ENCODE results near the gene MYO5B.

Gene MYO5B

DNA sequence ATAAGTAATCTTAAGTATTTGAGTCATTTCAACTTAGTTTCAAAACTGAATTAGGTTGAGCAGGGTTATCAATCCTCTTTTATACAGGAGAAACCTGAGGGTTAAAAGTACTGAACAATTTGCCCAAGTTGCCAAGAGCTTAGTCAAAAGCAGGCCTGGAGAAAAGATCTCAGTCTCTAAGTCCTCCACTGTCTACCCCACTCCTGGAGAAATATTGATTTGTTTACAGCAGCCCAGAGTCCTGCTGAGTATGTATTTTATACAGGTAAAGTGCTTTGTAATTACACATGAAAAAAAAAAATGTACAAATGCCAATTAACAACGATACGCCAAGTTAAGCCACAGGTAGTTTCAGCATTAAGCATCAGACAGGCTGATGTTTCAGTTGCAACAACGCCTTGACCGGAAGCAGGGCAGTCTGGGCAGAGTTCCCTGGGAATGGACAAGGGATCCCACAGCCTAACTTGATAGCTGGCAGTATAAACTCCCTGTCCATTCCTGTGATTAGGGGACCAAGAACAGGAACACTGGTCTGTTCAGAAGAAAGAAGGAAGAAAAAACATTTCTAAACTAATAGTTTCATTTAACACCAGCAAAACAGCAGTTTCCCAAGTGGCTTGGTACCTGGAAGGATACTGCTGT, 132.9 kb downstream of the MYO5B start:
- DNase-seq: no peak

DNA sequence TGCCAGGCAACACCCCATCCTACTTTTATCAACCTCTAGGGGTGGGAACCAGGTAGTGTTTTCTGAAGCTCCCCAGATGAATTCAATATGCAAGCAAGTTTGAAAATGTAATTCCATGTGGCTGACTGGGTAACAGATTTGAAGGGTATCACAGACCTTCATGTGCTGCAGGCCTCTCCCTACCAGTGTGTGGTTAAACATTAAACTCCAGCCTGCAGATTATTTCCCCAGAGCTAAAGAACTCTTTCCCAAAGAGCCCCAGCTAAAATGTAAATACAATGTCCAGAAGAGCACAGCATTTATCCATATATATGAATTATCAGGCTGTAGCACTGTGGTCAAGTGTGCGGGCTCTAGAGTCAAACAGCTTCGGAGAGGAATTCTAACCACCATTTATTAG, 134.1 kb downstream of the MYO5B start:
- DNase-seq: no peak

DNA sequence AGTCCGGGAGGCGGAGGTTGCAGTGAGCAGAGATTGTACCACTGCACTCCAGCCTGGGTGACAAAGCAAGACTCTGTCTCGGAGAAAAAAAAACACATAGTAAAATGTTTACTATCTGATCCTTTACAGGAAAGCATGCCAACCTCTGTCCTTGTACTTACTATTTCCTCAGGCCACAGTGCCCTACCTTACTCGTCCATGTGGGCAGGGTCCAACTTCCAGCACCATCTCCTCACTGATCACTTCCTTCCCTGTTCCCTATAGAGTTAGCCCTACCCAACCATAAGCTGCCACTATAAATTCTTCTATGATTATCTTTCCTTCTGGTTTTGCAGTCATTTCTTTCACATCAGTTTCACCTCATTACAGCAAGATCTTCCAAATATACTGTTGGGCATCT, 136.2 kb downstream of the MYO5B start:
- no peak for DNase-seq

DNA sequence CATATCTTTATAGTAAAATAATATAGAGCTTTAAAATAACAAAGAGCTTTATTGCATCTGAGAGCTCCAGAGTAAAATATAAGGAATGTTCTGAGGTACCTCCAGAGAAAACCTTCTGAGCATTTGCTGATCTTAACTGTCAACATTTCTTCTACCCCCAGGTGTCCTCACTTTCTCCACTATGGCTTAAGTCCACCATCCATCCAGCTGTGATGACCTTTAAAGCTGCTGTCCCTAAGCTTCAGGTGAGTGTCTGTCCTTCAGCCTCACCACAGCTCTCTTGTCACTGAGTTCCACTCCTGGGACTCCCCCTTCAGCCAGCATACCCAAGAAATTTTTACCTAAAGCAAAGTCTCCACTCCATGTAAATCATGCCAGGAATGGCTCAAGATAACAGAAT, 137.9 kb downstream of the MYO5B start:
- DNase-seq: no peak

DNA sequence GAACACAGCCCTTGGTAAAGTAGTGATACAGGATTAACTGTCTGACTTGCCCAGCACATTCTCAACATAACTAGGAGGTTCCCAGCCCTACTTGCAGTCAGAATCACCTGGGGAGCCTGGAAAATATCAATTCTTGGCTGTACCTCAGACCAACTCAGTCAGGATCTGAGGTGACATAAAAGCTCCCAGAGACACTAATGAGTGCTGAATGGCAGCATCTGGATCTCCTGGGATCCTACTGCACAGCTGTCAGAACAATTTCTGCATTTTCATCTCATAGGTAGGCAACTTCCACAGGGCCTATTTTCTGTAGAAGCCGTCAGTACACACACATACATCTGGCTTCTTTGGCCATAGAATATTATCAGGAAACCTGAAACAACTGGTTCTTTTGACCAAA, 138.8 kb downstream of the MYO5B start:
- DNase-seq: no peak

DNA sequence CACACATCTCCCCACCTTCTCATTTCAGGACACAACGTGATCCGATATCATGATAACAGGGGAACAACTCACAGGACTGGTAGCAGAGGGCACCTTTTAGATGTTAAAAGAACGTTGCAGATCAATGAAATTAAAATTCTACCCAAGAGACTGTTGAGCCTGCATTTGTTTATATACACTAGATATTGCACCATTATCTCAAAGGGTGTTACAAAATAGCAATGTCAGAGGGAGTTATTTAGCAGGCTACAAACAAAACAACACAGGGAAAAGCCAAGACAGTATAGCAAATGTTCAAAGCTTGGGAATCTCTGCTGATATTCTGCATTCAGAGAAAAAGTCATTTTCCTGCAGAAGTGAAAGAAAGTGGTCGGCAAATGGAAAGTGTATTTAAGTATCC, 139.5 kb downstream of the MYO5B start:
- no peak for DNase-seq

DNA sequence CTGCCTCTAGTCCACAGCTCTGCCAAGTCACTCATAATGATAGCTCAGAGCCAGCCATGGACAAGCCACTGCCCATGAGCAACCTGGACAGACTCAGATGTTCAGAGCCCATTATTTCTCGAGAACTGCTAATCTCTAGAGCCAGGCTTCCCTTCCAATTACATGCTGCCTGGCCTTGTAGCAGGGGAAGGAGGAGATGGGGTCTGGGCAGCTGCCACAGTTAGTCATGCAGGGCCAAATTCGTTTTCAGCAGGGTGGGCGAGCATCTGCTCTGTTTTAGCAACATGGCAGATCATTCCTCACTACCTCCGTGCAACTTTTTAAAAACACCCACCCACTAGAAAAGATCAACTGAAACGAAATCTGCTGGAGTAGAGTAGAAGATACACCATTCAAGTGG, 141.8 kb downstream of the MYO5B start:
- DNase-seq: no peak

DNA sequence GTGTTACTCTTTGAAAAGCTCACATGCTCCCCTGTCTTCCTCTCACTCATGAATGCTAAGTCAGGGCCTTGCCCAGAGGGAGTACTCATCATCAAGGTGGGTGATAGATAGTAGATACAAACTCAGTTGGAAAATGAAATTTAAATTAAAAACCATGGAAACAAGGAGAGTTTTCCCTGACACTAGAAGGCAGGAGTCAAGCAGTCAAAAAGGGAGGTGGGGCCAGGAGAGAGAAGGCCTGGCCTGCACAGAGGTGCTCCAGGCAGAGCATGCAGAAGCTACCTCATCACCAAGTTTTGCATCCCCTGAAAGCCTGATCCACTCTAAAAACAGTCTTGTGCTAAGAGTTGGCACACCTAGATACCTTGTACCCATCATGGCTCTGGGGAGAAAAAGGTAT, 143.7 kb downstream of the MYO5B start:
- DNase-seq: peak; percentile 13

DNA sequence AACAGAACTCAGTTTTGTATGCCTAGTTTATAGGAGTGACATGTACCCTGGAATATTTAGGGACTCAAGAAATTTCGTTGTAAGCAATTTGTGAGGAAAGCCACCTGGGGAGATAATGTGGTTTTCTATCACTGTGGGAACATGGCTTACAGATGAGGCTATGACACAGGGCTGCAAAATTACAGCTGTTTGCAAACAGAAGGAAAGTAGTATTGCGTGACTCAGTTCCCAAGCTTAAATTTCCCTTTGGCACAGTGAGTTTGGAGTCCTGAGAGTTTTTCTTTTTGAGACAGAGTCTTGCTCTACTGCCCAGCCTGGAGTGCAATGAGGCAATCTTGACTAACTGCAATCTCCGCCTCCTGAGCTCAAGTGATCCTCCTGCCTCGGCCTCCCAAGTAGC, 149.8 kb downstream of the MYO5B start:
- no peak for DNase-seq

DNA sequence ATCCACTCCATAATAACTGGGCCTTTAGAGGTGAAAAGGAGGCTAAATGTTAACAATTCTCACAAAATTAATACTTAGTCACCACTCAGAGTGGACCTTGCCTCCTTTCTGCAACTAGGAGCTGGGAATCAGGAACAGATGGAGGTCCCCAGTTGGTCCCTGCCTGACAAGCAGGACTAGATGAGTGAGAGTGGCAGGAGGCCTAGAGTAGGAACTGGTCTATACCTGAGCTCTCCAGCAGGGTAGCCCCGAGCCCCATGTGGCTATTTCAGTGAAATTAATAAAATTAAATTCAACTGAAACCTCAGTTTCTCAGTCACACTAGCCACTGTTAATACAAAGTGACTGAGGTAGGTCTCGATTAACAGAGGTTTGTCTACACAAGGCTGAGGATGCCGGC, 150.5 kb downstream of the MYO5B start:
- DNase-seq: no peak

DNA sequence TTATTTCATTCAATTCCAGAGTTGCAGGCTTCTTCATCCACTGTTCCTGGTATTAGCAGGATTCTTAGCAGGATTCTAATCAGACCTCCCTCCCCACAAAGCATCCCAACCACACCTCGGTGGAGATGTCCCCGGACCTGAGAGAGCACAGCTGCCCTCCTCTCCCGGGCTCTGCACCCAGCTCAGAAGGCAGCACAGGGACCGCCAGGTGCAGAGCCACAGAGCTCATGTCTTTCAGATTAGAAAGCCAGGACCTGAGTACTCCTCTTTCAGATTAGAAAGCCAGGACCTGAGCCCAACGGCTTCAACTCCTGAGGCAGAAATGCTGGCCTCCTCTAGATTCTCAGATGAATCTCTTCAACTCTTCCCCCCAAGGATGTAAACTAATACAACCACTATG, 152.3 kb downstream of the MYO5B start:
- no peak for DNase-seq

DNA sequence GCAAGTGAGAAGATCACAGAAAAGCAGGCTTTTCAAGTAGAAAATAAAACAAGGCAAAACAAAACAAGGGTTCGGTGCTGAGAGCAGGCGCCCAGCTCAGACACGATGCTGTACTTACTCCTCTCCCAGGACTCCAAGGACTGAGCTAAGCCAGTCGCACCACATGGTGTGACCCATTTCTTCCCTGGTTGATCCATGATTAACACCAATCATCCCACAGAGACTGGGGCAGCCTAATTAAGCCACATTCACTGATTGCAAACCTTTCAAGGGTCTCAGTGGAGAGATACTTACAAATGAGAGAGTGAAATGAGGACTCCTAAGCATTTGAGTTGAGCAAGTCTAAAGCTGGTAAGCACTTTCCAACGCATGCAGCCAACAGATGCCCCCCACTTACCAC, 155.2 kb downstream of the MYO5B start:
- no peak for DNase-seq

DNA sequence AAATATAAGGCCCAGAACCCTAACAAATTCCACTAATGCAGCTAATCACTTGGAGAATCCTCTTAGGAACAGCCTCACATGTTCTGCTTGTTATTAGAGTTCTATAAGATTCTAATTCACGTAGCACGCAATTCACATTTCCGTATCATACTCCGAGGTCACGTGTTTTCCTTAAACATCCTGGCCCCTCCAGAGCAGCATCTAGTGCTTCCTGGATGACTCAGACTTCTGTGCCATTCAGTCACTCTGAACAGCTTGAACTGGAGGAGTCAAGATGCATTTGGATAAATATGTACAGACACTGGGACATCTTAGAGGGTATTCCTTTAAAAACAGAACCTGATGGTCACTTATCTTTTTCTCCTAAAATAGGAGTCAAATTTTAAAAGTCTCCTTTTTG, 156.5 kb downstream of the MYO5B start:
- DNase-seq: no peak

DNA sequence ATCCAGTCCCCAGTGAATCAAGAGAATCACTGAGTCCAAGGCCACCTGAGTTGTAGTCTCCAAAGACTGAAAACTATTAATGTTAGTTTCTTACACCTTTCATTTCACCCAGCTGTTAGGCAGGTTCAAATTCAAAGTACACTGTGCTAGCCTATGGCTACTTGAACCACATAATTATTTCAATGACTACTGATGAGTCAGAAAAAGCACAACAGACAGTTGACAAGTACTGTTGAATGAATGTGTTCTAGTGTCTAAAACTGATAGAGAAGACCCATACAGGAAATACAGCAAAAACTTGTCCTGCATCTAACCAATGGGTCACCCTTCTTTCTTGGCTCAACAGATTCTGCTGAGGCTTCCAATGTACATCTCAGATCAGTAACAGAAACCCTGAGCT, 160.9 kb downstream of the MYO5B start:
- no peak for DNase-seq

DNA sequence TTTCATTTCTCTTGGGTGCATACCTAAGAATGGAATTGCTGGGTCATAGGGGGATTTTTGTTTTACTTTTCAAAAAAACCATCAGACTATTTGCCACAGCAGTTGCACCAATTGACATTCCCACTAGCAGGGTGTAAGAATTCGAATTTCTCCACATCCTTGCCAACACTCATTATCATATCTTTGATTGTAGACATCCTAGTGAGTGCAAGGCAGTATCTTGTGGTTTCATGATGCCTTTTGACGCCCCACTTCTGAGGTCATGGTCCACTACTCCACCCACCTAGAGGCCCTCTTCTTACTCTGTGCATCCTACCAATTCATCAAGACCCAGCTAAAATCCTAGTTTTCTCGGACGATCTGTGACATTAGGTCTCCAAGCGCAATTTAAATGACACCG, 161.9 kb downstream of the MYO5B start:
- DNase-seq: no peak

DNA sequence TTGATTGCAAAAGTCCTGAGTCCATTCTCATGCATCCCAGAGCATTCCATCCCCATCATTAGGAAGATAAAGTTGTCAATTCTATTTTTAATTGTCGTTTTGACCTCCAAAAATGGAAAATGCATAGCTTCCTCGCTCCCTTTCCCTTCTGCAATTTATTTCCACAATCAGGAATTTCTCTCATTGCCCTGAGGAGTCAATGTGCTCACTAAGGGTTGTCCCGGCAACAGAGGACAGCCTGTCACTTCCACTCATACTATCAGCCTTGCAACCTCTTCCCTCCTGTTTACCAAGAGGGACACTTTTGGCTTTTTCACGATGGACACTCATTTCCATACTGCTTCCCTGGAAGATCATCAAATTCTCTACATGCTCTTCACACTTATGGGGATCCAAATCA, 164.8 kb downstream of the MYO5B start:
- no peak for DNase-seq

DNA sequence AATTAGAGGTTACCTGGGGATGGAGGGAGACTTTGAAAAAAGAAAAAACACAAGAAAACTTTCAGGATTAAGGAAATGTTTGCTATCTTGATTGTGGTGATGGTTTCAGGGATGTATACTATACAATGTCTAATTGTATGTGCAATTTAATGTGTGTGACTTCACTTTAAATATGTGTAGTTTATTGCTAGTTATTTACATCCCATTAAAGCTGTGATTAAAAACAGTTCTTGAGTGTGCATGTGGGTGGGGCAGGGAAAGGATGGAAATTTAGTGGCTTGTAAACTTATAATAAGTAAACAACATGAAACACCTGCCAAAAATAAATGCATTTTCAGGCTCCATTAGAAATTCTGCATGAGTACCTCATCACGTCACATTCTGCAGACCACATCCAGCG, 167.0 kb downstream of the MYO5B start:
- no peak for DNase-seq

DNA sequence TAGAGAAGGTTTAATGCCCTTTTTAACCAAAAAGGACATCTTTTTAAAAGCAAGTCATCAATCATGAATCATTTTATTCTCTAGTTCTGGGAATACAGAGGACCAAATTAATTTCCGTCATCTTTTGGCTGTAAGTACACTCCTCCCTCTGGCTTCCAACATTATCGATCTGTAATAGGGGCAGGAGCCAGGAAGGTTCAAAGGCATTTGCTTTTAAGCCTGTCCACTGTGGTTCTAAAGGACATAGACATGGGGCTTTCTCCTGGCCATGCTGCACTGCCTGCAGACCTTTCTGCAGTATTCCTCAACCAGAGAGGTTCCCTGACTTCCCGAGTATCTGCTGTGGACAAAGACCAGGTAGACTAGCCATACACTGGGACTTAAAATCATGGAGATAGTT, 170.5 kb downstream of the MYO5B start:
- no peak for DNase-seq

DNA sequence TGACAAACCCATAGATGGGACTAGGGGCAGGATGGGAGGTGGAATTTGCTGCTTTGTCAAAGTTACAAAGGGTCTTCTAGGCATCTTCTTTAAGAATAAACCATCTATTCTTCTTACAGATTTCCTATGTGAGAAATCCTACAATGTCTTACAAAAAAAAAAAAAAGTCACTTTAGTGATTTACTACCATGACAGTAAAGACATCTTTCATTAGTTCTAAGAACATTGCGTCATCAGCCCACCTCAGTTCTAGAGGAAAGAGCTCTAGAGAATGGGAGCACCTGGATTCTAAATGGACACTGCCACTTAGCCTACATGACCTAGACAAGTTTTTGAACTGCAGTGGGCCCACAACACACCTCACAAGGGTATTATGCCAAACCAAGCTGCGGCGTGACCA, 172.0 kb downstream of the MYO5B start:
- no peak for DNase-seq

DNA sequence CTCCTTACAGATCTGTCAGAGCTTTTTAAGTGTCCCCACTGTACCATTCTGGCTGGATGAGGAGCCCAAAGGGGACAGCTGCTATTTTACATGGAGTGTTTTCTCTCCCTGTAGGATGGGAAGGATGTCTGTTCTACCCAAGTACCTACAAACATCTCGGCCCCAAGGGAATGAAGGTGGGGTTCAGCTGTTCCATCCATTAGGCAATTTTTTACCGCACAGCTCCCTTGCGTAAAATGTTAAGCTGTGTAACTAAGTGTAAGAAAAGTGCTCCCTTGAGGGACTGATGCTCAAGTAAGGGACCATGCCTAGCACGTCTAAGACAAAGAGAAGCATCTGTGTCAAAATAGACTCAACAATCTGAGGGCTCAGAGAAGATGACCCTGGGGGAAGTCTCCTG, 180.3 kb downstream of the MYO5B start:
- no peak for DNase-seq

DNA sequence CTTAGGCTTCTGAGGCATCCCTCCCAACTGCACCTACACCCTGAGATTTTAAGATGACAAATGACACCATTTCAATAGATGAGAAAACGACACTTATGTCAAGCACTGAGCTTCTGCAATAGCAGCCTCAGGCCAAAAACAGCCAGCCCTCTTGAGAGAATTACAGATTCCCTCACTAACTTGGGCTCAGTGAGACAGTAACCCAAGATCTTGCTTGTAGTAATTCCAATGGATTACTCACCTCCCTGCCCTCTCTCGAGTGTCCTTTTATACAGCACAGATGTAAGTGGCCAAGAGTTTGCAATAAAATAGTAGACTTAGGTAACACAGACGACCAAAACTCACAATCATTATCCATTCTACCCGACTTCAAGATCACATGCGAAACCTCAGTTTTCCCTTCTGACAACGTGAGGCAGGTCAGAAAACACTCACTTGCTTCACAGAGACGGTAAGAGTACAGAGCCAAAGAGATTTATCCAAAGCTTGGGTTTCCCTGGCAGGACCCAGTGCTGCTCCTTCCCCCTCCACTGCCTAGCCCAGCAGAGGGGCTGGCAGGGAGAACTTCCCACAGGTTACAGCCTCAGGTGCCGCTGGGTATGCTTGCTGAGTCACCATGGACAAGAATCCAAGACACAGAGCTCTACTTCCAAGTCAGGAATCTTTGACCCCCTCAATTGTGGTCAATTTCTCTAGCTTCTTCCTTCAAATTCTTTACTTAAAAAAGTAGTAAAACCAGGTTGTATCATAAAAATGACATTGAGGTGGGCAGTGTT, 181.4 kb downstream of the MYO5B start:
- DNase-seq: peak; percentile 22

DNA sequence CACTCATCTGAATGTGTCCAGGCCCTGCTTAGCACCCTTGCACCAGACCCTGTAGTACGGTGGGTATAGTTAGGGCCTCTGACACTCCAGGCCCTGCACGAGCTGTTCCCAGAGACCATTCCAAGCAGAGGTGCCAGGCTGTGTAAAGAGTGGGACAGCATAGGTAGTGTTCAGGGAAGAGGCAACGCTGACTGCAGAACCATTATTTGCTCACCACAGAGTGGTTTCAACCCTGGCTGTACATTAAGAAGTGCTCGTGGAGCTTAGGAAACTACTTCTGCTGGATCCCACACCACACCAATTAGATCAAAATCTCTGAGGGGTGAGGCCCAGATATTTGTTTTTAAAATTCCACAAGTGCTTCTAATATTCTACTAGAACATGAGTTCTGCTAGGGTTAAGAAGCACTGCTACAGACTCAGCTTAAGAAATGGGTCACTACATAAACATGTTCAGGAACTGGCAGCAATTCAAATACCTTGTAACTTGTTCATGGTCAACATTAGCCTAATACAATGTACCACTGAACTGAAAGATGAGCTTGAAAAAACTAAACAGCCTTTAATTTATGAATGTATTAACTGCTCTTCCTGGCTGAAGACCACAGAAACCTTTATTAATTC, 183.0 kb downstream of the MYO5B start:
- DNase-seq: peak; percentile 58

DNA sequence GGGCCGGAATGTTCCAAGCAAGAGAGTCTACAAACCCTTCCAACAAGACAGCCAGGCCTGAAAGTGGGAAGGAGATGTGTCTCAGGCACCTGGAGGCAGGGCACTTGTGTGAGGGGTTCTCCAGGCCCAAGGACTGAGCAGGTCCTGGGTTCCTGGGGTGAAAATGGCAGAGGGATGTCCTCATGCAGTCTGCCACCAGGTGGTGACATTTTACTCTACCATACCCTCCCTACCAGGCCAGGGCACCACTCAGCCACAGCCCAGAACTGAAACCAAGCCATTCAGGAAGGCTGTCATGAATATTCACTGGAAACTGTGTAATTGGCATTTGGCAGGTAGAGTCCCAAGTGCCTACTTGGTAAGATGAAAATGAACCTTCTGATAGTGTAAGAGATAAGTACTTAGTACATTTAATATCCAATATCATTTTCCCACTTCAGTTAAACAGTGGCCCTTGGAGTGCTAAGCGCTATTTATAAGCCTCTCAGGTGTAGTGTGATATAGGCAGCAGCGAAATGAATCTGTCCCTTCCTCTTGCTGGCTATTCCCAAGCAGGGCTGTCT, 185.1 kb downstream of the MYO5B start:
- DNase-seq: no peak

DNA sequence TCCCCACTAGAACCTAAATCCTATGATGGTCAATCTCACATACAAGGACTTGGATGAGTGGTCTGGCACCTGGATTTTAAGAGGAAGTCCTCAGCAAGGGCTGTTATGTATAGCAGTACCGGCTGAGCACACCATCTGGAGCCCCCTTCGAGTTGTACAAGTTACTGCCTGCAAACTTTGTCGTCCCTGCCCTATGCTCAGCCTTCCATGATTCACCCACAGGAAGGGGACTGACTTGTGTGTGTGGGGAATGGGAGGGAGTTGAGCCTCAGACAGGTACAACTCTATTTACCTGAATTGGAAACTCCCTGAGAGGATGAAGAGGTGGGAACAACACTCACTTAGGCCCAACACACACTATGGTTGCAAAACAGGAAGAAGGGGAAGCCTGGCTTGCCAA, 186.6 kb downstream of the MYO5B start:
- DNase-seq: no peak

All from NCI-H226 (cell line).